Erythroblast (primary cell): ENCODE data around the gene TGFBR3L.

ENCODE experiments used
- GATA1 ChIP-seq: IDR thresholded peaks from 2 replicates; pipeline ENCODE4 v1.6.1; 2011; ENCODE audit warnings: low read depth, mild to moderate bottlenecking, control low read depth, low read length, moderate library complexity
- POLR2A ChIP-seq: IDR thresholded peaks from 2 replicates; pipeline ENCODE4 v1.6.1; 2011; ENCODE audit warnings: mild to moderate bottlenecking, low read length

DNA sequence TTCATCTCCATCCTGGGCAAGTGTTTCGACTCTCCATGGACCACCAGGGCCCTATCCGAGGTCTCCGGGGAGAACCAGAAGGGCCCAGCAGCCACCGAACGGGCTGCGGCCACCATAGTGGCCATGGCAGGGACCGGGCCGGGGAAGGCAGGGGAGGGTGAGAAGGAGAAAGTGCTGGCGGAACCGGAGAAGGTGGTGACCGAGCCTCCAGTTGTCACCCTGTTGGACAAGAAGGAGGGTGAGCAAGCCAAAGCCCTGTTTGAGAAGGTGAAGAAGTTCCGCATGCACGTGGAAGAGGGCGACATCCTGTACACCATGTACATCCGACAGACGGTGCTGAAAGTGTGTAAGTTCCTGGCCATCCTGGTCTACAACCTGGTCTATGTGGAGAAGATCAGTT is 15.7 kb upstream of the TGFBR3L start:
- TF ChIP-seq POLR2A (no peak), GATA1 (no peak)
